ENCODE measurements around the gene HIBADH. TPM values are rescaled to one million over a fixed set of nuclear protein-coding genes. Genes with fewer than 3 reads are reported as not detected.

HIBADH gene
- total RNA-seq, 4 donors from 2014 or later: 38.9 to 58.8 (median 52.2) TPM

- H3K36me3 ChIP-seq: no peaks in the 10 kb centered on the region
- no peak for DNase-seq
- intact Hi-C loops (cut with DNase I; ENCODE audit: low total_unique reads): loop anchor here (10.0 kb wide), 1 partner anchor 342 kb away; no protein-coding TSS in a partner anchor
Measured at GRCh38 chr7:27576360-27576944, 86.2 kb downstream of the HIBADH start.

DNA sequence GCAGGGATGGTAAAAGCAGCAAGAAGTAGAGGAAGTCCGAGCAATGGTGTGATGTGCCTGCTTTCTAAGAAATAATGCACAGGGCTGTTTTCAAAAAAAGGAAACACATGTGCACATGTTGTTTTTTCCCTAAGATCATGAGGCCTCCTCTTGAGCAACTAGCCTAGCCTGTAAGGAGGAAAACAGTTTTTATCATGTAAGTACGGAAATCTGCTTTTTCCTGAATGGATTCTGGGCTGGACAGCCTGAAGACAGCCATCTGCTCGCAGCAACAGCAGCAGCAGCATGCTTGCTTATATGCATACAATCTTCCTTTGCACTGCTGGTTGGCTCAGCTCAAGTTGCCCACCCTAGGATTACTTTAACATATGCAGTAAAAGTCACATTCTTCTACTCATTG, 87.1 kb downstream of the HIBADH start:
- no peaks in the 10 kb centered on the region for H3K9me3 ChIP-seq
- no peaks in the 10 kb centered on the region for H3K4me1 ChIP-seq
- TF ChIP-seq POLR2A (IDR thresholded peaks at IDR 0.05): no peak
- no peak for TF ChIP-seq CTCF (IDR thresholded peaks at IDR 0.05)
- H3K27me3 ChIP-seq: no peaks in the 10 kb centered on the region
- H3K36me3 ChIP-seq: no peaks in the 10 kb centered on the region
- intact Hi-C loops (cut with DNase I; ENCODE audit: low total_unique reads): loop anchor here (10.0 kb wide), 1 partner anchor 341 kb away; no protein-coding TSS in a partner anchor
- no peak overlapping the region for H3K4me3 ChIP-seq
- H3K27ac ChIP-seq: no peak overlapping the region
- DNase-seq: no peak

More at GRCh38 chr7:27576360-27576944, 86.2 kb downstream of the HIBADH start:
- Histone ChIP-seq H3K27ac (no peak overlapping the region), H3K27me3 (no peaks in the 10 kb centered on the region), H3K4me1 (no peaks in the 10 kb centered on the region), H3K9me3 (no peaks in the 10 kb centered on the region), H3K4me3 (no peak overlapping the region)
- TF ChIP-seq POLR2A (IDR thresholded peaks at IDR 0.05) (no peak), CTCF (IDR thresholded peaks at IDR 0.05) (peak; percentile 54 to 73 (median 56))

- no peaks in the 10 kb centered on the region for H3K27me3 ChIP-seq
- H3K9me3 ChIP-seq: no peaks in the 10 kb centered on the region
- H3K4me3 ChIP-seq: no peak overlapping the region
- peaks cover 0 to 3% of the 10 kb centered on the region in 2 donors for H3K36me3 ChIP-seq
- DNase-seq: no peak
- TF ChIP-seq CTCF (IDR thresholded peaks at IDR 0.05) (no peak), POLR2A (IDR thresholded peaks at IDR 0.05) (no peak)
- H3K27ac ChIP-seq: no peak overlapping the region
- intact Hi-C loops (cut with DNase I; ENCODE audit: low total_unique reads): no loop called here
- no peaks in the 10 kb centered on the region for H3K4me1 ChIP-seq
Measured at GRCh38 chr7:27569106-27569505, 93.6 kb downstream of the HIBADH start.

DNA sequence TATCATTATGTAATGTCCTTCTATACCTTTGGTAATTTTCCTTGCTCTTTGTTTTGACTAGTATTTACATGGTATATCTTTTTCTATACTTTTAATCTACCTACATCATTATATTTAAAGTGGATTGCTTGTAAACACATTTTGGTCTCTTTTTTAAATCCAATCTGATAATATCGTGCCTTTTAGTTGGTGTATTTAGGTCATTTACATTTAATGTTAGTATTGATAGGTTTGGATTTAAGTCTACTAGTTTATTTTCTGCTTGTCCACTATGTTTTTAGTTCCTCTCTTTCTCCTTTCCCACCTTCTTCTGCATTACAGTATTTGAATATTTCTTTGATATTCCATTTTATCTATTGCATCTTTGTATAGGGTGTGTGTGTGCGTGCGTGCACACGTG, 95.4 kb downstream of the HIBADH start:
- no peaks in the 10 kb centered on the region for H3K9me3 ChIP-seq
- no peaks in the 10 kb centered on the region for H3K4me1 ChIP-seq
- intact Hi-C loops (cut with DNase I; ENCODE audit: low total_unique reads): no loop called here
- H3K27me3 ChIP-seq: no peaks in the 10 kb centered on the region
- H3K27ac ChIP-seq: no peak overlapping the region
- TF ChIP-seq POLR2A (IDR thresholded peaks at IDR 0.05) (no peak), CTCF (IDR thresholded peaks at IDR 0.05) (no peak)
- no peak overlapping the region for H3K4me3 ChIP-seq
- DNase-seq: no peak
- peaks cover 0 to 3% of the 10 kb centered on the region in 2 donors for H3K36me3 ChIP-seq

- TF ChIP-seq CTCF (IDR thresholded peaks at IDR 0.05) (no peak), POLR2A (IDR thresholded peaks at IDR 0.05) (no peak)
- Histone ChIP-seq H3K4me1 (no peaks in the 10 kb centered on the region), H3K36me3 (peaks cover 0 to 3% of the 10 kb centered on the region in 2 donors), H3K27ac (no peak overlapping the region), H3K27me3 (no peaks in the 10 kb centered on the region), H3K9me3 (no peaks in the 10 kb centered on the region), H3K4me3 (no peak overlapping the region)
- DNase-seq: no peak
- intact Hi-C loops (cut with DNase I; ENCODE audit: low total_unique reads): no loop called here
Measured at GRCh38 chr7:27564881-27565482, 97.7 kb downstream of the HIBADH start.
